GM12872 (cell line): ENCODE results near the gene PPP3CA.

Source experiments
- CTCF ChIP-seq: IDR thresholded peaks from 3 replicates; pipeline ENCODE4 v1.5.1; 2011; ENCODE audit warnings: low read depth, mild to moderate bottlenecking, low read length, moderate library complexity; ENCODE audit not compliant: insufficient read depth

PPP3CA gene

GRCh38 chr4:101028886-101029285 lies 318.4 kb downstream of the PPP3CA start:
- no peak for TF ChIP-seq CTCF

GRCh38 chr4:101027721-101028120 lies 319.6 kb downstream of the PPP3CA start:
- no peak for TF ChIP-seq CTCF

GRCh38 chr4:101025755-101026154 lies 321.6 kb downstream of the PPP3CA start:
- TF ChIP-seq CTCF, result no peak

GRCh38 chr4:101022151-101023024 lies 324.9 kb downstream of the PPP3CA start:
- TF ChIP-seq CTCF, result no peak

- TF ChIP-seq CTCF, result no peak
Measured at GRCh38 chr4:101020956-101021355, 326.4 kb downstream of the PPP3CA start.

- no peak for TF ChIP-seq CTCF
Measured at GRCh38 chr4:101019941-101020401, 327.4 kb downstream of the PPP3CA start.

GRCh38 chr4:101019313-101019712 lies 328.0 kb downstream of the PPP3CA start:
- no peak for TF ChIP-seq CTCF
